ENCODE measurements around the gene AKAP6. TPM values are rescaled to one million over a fixed set of nuclear protein-coding genes. Genes with fewer than 3 reads are reported as not detected.

The AKAP6 gene
- total and polyA plus RNA-seq, 9 donors: 25.4 to 87.1 (median 59.6) TPM

GRCh38 chr14:32584079-32584478, 255.0 kb downstream of the AKAP6 start:
- no peak overlapping the region for H3K4me3 ChIP-seq (ENCODE audit: low read length)
- H3K27ac ChIP-seq (ENCODE audit: low read length): no peak overlapping the region
- H3K4me1 ChIP-seq (ENCODE audit: control insufficient read depth, insufficient read depth, low read length): peaks cover 3% of the 10 kb centered on the region
- DNase-seq: no peak
- H3K9me3 ChIP-seq (replicated peaks; ENCODE audit: control insufficient read depth, low read depth, low read length): peaks cover 7% of the 10 kb centered on the region
- H3K27me3 ChIP-seq (ENCODE audit: control insufficient read depth, insufficient read depth, low read length): no peaks in the 10 kb centered on the region
- 100% methylated on average over 2 of the region's 5 CpGs for WGBS (ENCODE audit: insufficient coverage)
- peaks cover 2% of the 10 kb centered on the region for H3K36me3 ChIP-seq (ENCODE audit: control insufficient read depth, insufficient read depth, low read length)

GRCh38 chr14:32587461-32587860, 258.4 kb downstream of the AKAP6 start:
- WGBS (ENCODE audit: insufficient coverage): no CpG with 5 or more reads among the region's 1 CpG

GRCh38 chr14:32588448-32589320, 259.6 kb downstream of the AKAP6 start:
- peaks cover 7% of the 10 kb centered on the region for H3K9me3 ChIP-seq (replicated peaks; ENCODE audit: control insufficient read depth, low read depth, low read length)
- no peak overlapping the region for H3K27ac ChIP-seq (ENCODE audit: low read length)
- no CpG with 5 or more reads among the region's 6 CpGs for WGBS (ENCODE audit: insufficient coverage)
- DNase-seq: no peak
- peaks cover 11% of the 10 kb centered on the region for H3K4me1 ChIP-seq (ENCODE audit: control insufficient read depth, insufficient read depth, low read length)
- no peak overlapping the region for H3K4me3 ChIP-seq (ENCODE audit: low read length)
- peaks cover 2% of the 10 kb centered on the region for H3K36me3 ChIP-seq (ENCODE audit: control insufficient read depth, insufficient read depth, low read length)
- H3K27me3 ChIP-seq (ENCODE audit: control insufficient read depth, insufficient read depth, low read length): no peaks in the 10 kb centered on the region

More at GRCh38 chr14:32587461-32587860, 258.4 kb downstream of the AKAP6 start:
- Histone ChIP-seq H3K27ac (ENCODE audit: low read length) (no peak overlapping the region), H3K9me3 (replicated peaks; ENCODE audit: control insufficient read depth, low read depth, low read length) (peaks cover 7% of the 10 kb centered on the region), H3K36me3 (ENCODE audit: control insufficient read depth, insufficient read depth, low read length) (peaks cover 2% of the 10 kb centered on the region), H3K4me1 (ENCODE audit: control insufficient read depth, insufficient read depth, low read length) (peaks cover 7% of the 10 kb centered on the region), H3K4me3 (ENCODE audit: low read length) (no peak overlapping the region), H3K27me3 (ENCODE audit: control insufficient read depth, insufficient read depth, low read length) (no peaks in the 10 kb centered on the region)
- no peak for DNase-seq

DNA sequence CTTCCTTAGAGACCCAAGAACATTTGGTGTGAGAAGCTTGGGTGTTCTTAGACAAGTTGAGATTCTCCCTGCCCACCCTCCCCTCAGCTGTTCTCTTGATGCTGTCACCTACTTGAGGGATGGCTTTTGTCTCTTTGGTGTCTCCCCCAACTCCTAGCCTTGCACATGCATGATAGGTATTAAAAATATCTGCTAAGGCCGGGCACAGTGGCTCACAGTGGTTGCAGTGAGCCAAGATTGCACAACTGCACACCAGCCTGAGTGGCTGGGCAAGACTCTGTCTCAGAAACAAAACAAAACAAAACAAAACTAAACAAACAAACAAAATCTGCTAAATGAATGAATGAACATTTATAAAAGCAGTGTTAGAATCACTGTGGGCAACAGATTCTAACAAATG, 261.1 kb downstream of the AKAP6 start:
- Histone ChIP-seq H3K4me3 (ENCODE audit: low read length) (no peak overlapping the region), H3K9me3 (replicated peaks; ENCODE audit: control insufficient read depth, low read depth, low read length) (peaks cover 5% of the 10 kb centered on the region), H3K27ac (ENCODE audit: low read length) (no peak overlapping the region), H3K27me3 (ENCODE audit: control insufficient read depth, insufficient read depth, low read length) (no peaks in the 10 kb centered on the region), H3K4me1 (ENCODE audit: control insufficient read depth, insufficient read depth, low read length) (peaks cover 16% of the 10 kb centered on the region), H3K36me3 (ENCODE audit: control insufficient read depth, insufficient read depth, low read length) (peaks cover 2% of the 10 kb centered on the region)
- WGBS (ENCODE audit: insufficient coverage): no CpG with 5 or more reads among the region's 1 CpG
- no peak for DNase-seq

- WGBS (ENCODE audit: insufficient coverage): no CpG with 5 or more reads among the region's 1 CpG
- Histone ChIP-seq H3K27me3 (ENCODE audit: control insufficient read depth, insufficient read depth, low read length) (no peaks in the 10 kb centered on the region), H3K4me1 (ENCODE audit: control insufficient read depth, insufficient read depth, low read length) (peaks cover 19% of the 10 kb centered on the region), H3K36me3 (ENCODE audit: control insufficient read depth, insufficient read depth, low read length) (no peaks in the 10 kb centered on the region), H3K4me3 (ENCODE audit: low read length) (no peak overlapping the region), H3K9me3 (replicated peaks; ENCODE audit: control insufficient read depth, low read depth, low read length) (no peaks in the 10 kb centered on the region), H3K27ac (ENCODE audit: low read length) (peak overlapping the region; percentile 4)
- DNase-seq: peak; percentile 75
These were observed 264.3 kb downstream of the AKAP6 start for GRCh38 chr14:32593290-32593942.

- peak overlapping the region; percentile 66 for H3K27ac ChIP-seq (ENCODE audit: low read length)
- peaks cover 15% of the 10 kb centered on the region for H3K4me1 ChIP-seq (ENCODE audit: control insufficient read depth, insufficient read depth, low read length)
- peak; percentile 89 for DNase-seq
These were observed 265.7 kb downstream of the AKAP6 start for GRCh38 chr14:32594766-32595165.

DNA sequence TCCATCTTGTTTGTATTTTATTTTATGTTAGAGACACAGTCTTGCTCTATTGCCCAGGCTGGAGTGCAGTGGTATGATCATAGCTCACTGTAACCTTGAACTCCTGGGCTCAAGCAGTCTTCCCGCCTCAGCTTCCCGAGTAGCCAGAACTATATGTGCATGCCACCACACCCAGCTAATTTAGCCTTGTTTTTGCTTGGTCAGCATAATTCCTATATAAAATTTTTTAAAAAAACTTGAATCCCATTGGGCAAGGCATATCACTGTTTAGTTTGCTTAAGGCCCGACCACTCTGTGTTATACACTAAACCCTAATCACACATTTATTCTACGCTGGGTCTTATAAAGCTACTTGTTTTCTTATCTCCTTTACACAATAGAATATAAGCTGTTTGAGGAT, 266.4 kb downstream of the AKAP6 start:
- WGBS (ENCODE audit: insufficient coverage): no CpG with 5 or more reads among the region's 4 CpGs
- H3K4me3 ChIP-seq (ENCODE audit: low read length): no peak overlapping the region
- H3K27ac ChIP-seq (ENCODE audit: low read length): no peak overlapping the region
- H3K36me3 ChIP-seq (ENCODE audit: control insufficient read depth, insufficient read depth, low read length): peaks cover under 1% of the 10 kb centered on the region
- H3K9me3 ChIP-seq (replicated peaks; ENCODE audit: control insufficient read depth, low read depth, low read length): no peaks in the 10 kb centered on the region
- no peak for DNase-seq
- H3K27me3 ChIP-seq (ENCODE audit: control insufficient read depth, insufficient read depth, low read length): no peaks in the 10 kb centered on the region
- H3K4me1 ChIP-seq (ENCODE audit: control insufficient read depth, insufficient read depth, low read length): peaks cover 14% of the 10 kb centered on the region

More at GRCh38 chr14:32594766-32595165, 265.7 kb downstream of the AKAP6 start:
- no peaks in the 10 kb centered on the region for H3K27me3 ChIP-seq (ENCODE audit: control insufficient read depth, insufficient read depth, low read length)
- no peaks in the 10 kb centered on the region for H3K9me3 ChIP-seq (replicated peaks; ENCODE audit: control insufficient read depth, low read depth, low read length)
- H3K4me3 ChIP-seq (ENCODE audit: low read length): no peak overlapping the region
- WGBS (ENCODE audit: insufficient coverage): 33% methylated on average over 1 of the region's 3 CpGs
- H3K36me3 ChIP-seq (ENCODE audit: control insufficient read depth, insufficient read depth, low read length): no peaks in the 10 kb centered on the region

DNA sequence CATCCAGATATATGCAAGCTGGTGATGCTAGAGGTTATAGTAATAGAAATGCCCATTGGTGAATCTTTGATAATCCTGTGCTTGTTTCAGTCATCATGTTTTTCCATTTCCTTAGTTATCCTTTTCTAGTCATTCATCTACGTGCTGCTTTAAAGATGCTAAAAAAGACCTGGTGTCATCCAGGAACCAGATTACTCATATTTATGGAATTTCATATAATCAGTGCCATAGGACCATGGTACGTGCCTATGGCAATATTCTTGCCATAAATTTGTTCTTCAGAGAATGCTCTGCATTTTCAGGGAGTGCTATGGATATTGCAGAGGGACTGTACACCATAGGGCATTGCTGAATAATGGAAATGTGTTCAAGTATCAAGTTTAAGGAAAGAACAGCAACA, 267.3 kb downstream of the AKAP6 start:
- Histone ChIP-seq H3K27me3 (ENCODE audit: control insufficient read depth, insufficient read depth, low read length) (no peaks in the 10 kb centered on the region), H3K27ac (ENCODE audit: low read length) (no peak overlapping the region), H3K36me3 (ENCODE audit: control insufficient read depth, insufficient read depth, low read length) (peaks cover 2% of the 10 kb centered on the region), H3K9me3 (replicated peaks; ENCODE audit: control insufficient read depth, low read depth, low read length) (no peaks in the 10 kb centered on the region), H3K4me1 (ENCODE audit: control insufficient read depth, insufficient read depth, low read length) (peaks cover 12% of the 10 kb centered on the region), H3K4me3 (ENCODE audit: low read length) (no peak overlapping the region)
- DNase-seq: no peak
- WGBS (ENCODE audit: insufficient coverage): 80% methylated on average over 1 of the region's 2 CpGs

GRCh38 chr14:32597771-32598170, 268.7 kb downstream of the AKAP6 start:
- H3K27me3 ChIP-seq (ENCODE audit: control insufficient read depth, insufficient read depth, low read length): no peaks in the 10 kb centered on the region
- no peak overlapping the region for H3K4me3 ChIP-seq (ENCODE audit: low read length)
- DNase-seq: no peak
- H3K9me3 ChIP-seq (replicated peaks; ENCODE audit: control insufficient read depth, low read depth, low read length): no peaks in the 10 kb centered on the region
- peaks cover 10% of the 10 kb centered on the region for H3K36me3 ChIP-seq (ENCODE audit: control insufficient read depth, insufficient read depth, low read length)
- no peak overlapping the region for H3K27ac ChIP-seq (ENCODE audit: low read length)
- H3K4me1 ChIP-seq (ENCODE audit: control insufficient read depth, insufficient read depth, low read length): peaks cover 21% of the 10 kb centered on the region
- no CpG with 5 or more reads among the region's 2 CpGs for WGBS (ENCODE audit: insufficient coverage)

- Histone ChIP-seq H3K36me3 (ENCODE audit: control insufficient read depth, insufficient read depth, low read length) (peaks cover 10% of the 10 kb centered on the region), H3K27ac (ENCODE audit: low read length) (no peak overlapping the region), H3K4me1 (ENCODE audit: control insufficient read depth, insufficient read depth, low read length) (peaks cover 11% of the 10 kb centered on the region), H3K27me3 (ENCODE audit: control insufficient read depth, insufficient read depth, low read length) (no peaks in the 10 kb centered on the region), H3K4me3 (ENCODE audit: low read length) (no peak overlapping the region), H3K9me3 (replicated peaks; ENCODE audit: control insufficient read depth, low read depth, low read length) (no peaks in the 10 kb centered on the region)
- no CpG with 5 or more reads among the region's 2 CpGs for WGBS (ENCODE audit: insufficient coverage)
- DNase-seq: no peak
These were observed 272.0 kb downstream of the AKAP6 start for GRCh38 chr14:32601069-32601468.

All from muscle of leg (tissue), 11 donors.